HG02759 (cell line): ENCODE measurements around the gene DKKL1.
"Not testable (repeated sequence)": the region's sequence is repeated elsewhere in the genome, so short reads cannot be mapped to it uniquely, and the experiment has no call there.

Experiments used
- ATAC-seq: cut with Tn5 transposase; IDR thresholded peaks from one replicate; pipeline ENCODE4 v1.9.1; 2021; ENCODE audit warnings: mild to moderate bottlenecking, moderate library complexity; ENCODE audit not compliant: unreplicated experiment

DKKL1 gene

GRCh38 chr19:49359851-49360820, 3.5 kb upstream of the DKKL1 start:
- no peak for ATAC-seq

GRCh38 chr19:49361438-49362047, 2.1 kb upstream of the DKKL1 start:
- no peak for ATAC-seq

GRCh38 chr19:49362048-49362928, 1.4 kb upstream of the DKKL1 start, which contains the start of gene TEAD2:
TSS of gene TEAD2 (minus strand) at chr19:49362416. CDS start at chr19:49360075, 2,341 bp downstream.
- no peak for ATAC-seq

GRCh38 chr19:49362929-49363267, 779 bp upstream of the DKKL1 start:
- no peak for ATAC-seq

- ATAC-seq: no peak
These were observed 533 bp downstream of the DKKL1 start for GRCh38 chr19:49364083-49364737.

- no peak for ATAC-seq
These were observed 2.4 kb downstream of the DKKL1 start for GRCh38 chr19:49366110-49366509.

GRCh38 chr19:49368711-49369358, 5.2 kb downstream of the DKKL1 start:
- no peak for ATAC-seq

- no peak for ATAC-seq
These were observed 7.5 kb downstream of the DKKL1 start for GRCh38 chr19:49371184-49371583.

GRCh38 chr19:49373174-49373573, 9.5 kb downstream of the DKKL1 start:
- not testable (repeated sequence) for ATAC-seq

- ATAC-seq: no peak
These were observed 11.2 kb downstream of the DKKL1 start for GRCh38 chr19:49374665-49375434.

GRCh38 chr19:49378512-49378911, 14.8 kb downstream of the DKKL1 start:
- no peak for ATAC-seq

- no peak for ATAC-seq
These were observed 16.7 kb downstream of the DKKL1 start for GRCh38 chr19:49380391-49380790.

GRCh38 chr19:49382639-49383038, 19.0 kb downstream of the DKKL1 start:
- no peak for ATAC-seq

GRCh38 chr19:49383599-49383998, 19.9 kb downstream of the DKKL1 start:
- no peak for ATAC-seq

- ATAC-seq: no peak
These were observed 24.3 kb downstream of the DKKL1 start, which contains the start of gene KASH5 for GRCh38 chr19:49387936-49388372. TSS of gene KASH5 (plus strand) at chr19:49388249. CDS start at chr19:49390884, 2,635 bp downstream.

- no peak for ATAC-seq
These were observed 25.7 kb downstream of the DKKL1 start for GRCh38 chr19:49389406-49389805.

- ATAC-seq: no peak
These were observed 26.7 kb downstream of the DKKL1 start for GRCh38 chr19:49390131-49390928.

GRCh38 chr19:49390929-49391359, 27.3 kb downstream of the DKKL1 start:
- no peak for ATAC-seq
